GM21390 (cell line): ENCODE data around the gene CDKL4.
"Not testable (repeated sequence)": the region's sequence is repeated elsewhere in the genome, so short reads cannot be mapped to it uniquely, and the experiment has no call there.

Experiments
- ATAC-seq: cut with Tn5 transposase; IDR thresholded peaks from one replicate; pipeline ENCODE4 v1.9.1; 2021; ENCODE audit not compliant: unreplicated experiment

CDKL4 gene

GRCh38 chr2:39145906-39146421 lies 97.8 kb downstream of the CDKL4 start:
- no peak for ATAC-seq

DNA sequence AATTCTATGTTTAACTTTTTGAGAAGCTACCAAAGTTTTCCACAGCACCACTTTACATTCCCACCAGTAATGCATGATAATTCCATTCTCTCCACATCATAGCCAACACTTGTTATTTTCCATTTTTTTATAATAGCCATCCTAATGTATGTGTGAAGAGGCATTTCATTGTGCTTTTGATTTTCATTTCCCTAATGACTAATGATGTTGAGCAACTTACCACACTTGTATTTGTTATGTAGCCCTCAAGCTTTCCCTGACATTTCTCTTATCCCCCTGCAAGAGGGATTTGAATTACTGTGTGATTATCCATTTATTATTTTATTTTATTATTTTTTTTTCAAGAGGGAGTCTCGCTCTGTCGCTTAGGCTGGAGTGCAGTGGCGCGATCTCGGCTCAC lies 99.4 kb downstream of the CDKL4 start:
- ATAC-seq = no peak

GRCh38 chr2:39142904-39143605 lies 100.7 kb downstream of the CDKL4 start:
- ATAC-seq = no peak

DNA sequence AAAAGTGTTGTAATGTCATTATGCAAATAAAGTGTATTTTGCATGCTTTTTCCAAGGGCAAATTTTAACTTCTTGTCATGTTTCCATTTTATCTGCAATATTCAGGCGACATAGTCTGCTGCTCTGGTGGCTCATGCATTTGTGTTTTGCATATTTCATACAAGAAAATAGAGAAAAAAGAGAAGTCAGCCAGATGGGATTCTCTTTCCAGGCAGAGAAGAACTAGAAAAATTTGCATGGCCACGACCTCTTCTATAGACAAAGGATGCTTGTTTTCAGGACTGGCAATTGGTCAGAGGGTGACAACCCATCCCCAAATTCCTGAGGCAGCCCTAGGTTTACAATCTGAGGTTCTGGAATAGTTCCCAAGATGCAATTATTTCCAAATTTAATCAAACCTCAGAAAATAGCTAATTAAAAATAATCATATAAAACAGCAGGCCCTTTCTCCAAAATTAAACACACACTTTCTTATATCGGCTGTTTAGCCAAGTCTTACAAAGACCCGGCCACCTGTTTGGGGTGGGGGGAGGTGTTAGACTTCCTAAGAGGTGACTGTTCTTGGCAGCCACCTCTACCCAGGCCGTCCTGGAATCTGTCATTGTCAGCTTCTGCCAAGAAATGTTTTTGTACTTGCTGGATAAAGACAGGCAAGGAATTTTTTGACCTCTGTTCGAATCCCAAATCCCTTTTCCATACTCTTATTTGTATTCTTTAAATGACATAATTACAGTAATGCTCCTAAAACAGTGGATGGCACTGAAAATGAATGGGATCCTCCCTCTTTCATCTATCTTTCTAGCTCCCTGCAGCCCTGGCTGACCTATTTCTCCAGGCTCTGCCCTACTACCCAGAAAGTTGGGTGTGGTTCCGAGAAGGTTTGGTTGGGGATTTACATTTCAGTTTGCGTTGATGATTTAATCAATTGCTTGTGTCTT lies 102.2 kb downstream of the CDKL4 start:
- peak; percentile 88 for ATAC-seq

DNA sequence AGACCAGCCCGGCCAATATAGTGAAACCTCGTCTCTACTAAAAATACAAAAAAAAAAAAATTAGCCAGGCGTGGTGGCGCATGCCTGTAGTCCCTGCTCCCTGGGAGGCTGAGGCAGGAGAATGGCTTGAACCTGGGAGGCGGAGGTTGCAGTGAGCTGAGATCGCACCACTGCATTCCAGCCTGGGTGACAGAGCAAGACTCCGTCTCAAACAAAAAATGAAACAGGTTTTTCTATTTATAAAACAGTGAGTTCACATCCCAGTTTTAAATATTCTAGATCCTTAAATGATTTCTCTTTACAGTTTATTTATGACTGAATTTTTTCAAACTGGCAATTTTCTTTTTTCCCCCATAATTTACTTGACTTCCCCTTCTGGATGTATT lies 102.8 kb downstream of the CDKL4 start:
- ATAC-seq = not testable (repeated sequence)

DNA sequence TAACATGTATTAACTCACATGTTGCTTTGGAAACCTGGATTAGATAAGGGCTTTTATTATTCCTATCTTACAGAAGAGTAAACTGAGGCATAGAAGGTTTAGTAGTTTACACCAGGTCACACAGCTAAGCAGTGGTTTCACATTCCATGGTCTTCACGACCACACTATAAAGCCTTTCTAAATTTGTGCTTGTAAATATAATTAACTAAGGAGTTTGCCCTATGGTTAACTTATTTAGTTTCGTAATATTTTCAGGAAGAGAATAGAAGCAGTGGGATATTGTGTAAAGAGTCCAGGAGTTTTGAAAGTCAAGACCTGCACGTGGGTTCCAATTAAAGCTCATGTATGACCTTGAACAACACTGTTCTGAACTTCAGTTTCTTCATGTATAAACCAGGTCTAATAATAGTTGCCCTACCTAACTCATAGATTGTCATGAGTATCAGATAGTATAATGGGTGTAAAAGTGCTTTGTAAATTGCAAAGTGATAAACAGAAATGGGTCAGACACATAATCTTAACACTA lies 103.4 kb downstream of the CDKL4 start:
- no peak for ATAC-seq

DNA sequence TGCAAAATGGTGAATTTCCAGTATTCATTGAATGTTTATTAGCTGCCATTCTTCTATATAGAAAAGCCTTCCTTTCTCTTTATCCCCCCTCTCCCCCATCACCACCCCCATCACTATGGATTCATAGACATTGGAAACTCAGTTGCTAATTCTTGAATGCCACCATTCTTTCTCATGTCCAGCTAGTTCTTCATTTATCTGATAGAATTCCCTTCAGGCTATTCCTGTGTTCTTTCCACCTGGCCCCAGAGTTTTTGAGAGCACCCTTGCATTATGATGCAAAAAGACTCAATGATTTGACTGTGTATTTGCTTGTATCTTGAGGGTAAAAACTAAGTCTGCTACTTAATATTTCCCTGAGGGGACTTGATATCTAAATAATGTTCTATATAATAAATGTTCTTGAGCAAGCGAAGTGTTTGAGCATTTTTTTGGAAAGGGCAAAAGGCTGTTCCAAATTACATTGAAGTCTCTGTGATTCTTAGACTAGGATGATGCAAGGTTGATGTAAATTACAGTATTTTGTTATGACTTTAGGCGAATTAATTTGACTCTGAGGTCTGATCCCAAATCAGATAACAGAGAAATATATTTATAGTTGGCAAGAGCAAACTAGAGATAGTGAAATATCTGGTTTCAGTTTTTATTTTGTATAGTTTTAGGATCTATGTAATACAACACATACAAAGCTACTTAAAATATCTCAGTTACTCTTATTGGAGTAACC lies 104.1 kb downstream of the CDKL4 start:
- ATAC-seq = no peak

DNA sequence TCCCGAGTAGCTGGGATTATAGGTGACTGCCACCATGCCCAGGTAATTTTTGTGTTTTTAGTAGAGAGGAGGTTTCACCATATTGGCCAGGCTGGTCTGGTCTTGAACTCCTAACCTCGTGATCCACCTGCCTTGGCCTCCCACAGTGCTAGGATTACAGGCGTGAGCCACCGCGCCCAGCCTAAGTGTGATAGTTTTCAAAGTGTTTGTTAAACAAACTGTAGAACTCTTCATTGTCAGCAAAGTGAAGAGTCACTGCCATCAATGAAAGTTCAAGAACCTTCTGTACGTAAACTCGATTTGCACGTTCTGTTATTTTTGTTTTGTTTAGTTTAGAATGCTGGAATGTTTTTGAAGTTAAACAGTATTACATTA lies 104.9 kb downstream of the CDKL4 start:
- no peak for ATAC-seq

DNA sequence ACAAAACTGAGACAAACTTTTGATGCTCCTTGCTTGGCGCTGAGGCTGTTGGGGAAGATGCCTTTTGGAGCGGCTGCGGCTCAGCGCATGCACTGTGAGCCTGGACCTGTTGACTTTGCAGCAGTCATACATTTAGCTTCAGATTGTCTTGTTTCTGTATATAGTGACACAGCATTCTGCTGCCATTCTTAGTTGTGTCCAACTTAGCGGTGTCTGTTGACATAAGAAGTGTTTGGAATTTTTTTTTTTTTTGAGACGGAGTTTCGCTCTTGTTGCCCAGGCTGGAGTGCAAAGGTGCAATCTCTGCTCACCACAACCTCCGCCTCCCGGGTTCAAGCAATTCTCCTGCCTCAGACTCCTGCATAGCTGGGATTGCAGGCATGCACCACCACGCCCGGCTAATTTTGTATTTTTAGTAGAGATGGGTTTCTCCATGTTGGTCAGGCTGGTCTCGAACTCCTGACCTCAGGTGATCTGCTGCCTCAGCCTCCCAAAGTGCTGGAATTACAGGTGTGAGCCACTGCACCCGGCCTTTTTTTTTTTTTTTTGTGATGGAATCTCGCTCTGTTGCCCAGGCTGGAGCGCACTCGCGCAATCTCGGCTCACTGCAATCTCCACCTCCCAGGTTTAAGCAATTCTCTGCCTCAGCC lies 105.5 kb downstream of the CDKL4 start:
- not testable (repeated sequence) for ATAC-seq

DNA sequence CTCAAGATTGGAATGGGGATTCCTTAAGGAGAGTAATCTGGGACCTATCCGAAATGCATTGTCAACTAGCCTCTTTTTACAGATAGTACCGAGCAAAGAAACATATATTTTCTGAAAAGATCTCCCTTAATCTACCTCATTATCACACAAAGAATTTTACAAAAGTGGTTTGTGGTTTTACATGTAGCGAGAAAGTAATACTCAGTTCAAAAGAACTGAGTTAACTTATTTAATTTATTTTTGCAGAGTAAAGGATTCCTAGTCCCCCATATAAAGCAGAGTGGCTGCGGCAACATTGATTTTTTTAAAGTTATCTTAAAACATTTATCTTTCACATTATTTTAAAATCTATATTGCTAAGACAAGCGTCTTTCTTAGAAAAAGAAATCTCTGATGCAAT lies 107.0 kb downstream of the CDKL4 start:
- no peak for ATAC-seq

GRCh38 chr2:39135690-39136259 lies 108.0 kb downstream of the CDKL4 start:
- no peak for ATAC-seq

DNA sequence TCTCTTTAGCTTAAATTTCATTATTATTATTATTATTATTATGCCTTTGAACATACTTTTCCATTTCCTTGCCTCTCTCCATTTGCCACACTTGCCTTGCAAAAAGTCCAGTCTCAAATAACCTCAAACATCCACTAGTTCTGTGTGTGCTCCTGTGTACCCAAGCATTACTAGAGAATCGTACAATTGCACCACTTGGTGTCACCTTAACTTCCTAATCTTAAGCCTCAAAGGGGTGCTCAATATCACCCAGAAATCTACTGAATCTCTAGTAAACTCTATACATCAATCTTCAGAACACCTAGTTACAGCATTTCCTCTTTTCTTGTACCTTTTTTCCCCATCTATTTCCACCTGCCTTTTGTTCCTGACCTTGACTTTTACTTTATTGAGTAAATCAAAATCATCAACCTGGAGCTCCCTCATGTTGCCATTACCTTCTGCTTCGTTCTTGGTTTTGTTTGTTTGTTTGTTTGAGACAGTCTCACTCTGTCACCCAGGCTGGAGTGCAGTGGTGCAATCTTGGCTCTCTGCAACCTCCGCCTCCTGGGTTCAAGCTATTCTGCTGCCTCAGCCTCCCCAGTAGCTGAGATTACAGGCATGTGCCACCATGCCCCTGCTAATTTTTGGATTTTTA lies 110.4 kb downstream of the CDKL4 start:
- no peak for ATAC-seq

GRCh38 chr2:39128919-39129391 lies 114.8 kb downstream of the CDKL4 start:
- ATAC-seq = peak; percentile 44

DNA sequence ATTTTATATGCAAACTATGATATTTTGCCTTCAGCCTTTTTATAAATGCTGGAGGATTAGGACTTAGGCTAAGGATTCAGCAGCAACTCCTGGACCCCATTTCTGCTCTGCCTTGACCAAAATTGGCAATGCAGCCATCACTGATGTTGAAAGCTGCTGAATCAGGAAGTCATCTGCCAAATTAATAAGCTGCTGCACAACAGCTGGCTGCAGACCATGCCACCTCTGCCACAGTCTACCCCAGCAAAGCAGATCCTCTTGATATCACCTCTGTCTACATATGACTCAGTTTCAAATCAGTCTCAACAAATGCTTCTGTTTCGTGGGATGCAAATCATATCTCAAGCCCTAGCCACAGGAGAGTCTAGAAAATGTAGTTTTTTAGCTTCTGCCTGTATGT lies 115.8 kb downstream of the CDKL4 start:
- peak; percentile 57 for ATAC-seq
